ENCODE data around the gene NBAS.

Gene NBAS

DNA sequence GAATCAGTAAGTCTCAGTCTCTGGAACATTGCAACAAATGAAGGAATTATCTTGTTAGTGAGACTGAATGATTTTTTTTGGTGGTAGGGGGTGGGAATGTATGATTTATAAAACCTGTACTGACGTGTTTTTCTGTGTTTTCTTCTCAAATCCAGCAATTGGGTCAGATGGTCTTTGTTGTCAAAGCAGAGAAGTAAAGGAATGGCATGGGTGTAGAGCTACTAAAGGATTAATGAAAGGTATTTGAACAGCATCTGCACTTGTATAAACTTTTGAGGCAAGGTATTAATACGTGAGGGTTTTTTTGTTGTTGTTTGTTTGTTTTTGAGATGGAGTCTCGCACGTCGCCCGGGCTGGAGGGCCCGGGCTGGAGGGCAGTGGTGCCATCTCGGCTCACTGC lies 41.3 kb upstream of the NBAS start (continued):
- no peak for TF ChIP-seq ZNF560 (tag by site-specific recombination; IDR thresholded peaks at IDR 0.05; ENCODE audit: borderline replicate concordance)
- TF ChIP-seq, protein P1, sequence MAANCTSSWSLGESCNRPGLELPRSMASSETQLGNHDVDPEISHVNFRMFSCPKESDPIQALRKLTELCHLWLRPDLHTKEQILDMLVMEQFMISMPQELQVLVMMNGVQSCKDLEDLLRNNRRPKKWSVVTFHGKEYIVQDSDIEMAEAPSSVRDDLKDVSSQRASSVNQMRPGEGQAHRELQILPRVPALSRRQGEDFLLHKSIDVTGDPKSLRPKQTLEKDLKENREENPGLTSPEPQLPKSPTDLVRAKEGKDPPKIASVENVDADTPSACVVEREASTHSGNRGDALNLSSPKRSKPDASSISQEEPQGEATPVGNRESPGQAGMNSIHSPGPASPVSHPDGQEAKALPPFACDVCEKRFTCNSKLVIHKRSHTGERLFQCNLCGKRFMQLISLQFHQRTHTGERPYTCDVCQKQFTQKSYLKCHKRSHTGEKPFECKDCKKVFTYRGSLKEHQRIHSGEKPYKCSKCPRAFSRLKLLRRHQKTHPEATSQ (tag by site-specific recombination; IDR thresholded peaks at IDR 0.05) = no peak
- TF ChIP-seq, protein P2, sequence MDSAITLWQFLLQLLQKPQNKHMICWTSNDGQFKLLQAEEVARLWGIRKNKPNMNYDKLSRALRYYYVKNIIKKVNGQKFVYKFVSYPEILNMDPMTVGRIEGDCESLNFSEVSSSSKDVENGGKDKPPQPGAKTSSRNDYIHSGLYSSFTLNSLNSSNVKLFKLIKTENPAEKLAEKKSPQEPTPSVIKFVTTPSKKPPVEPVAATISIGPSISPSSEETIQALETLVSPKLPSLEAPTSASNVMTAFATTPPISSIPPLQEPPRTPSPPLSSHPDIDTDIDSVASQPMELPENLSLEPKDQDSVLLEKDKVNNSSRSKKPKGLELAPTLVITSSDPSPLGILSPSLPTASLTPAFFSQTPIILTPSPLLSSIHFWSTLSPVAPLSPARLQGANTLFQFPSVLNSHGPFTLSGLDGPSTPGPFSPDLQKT (IDR thresholded peaks at IDR 0.05; ENCODE audit: borderline replicate concordance, low read depth, low read length) = no peak
- TF ChIP-seq SETDB1 (IDR thresholded peaks at IDR 0.05; ENCODE audit: insufficient read length, low read length) = no peak
- no peak for TF ChIP-seq ZNF701 (tag by site-specific recombination; IDR thresholded peaks at IDR 0.05)
- no peak for TF ChIP-seq ZNF510 (tag by site-specific recombination; IDR thresholded peaks at IDR 0.05; ENCODE audit: insufficient replicate concordance)
- TF ChIP-seq ZNF768 (tag by site-specific recombination; IDR thresholded peaks at IDR 0.05) = no peak
- TF ChIP-seq ZNF677 (tag by site-specific recombination; IDR thresholded peaks at IDR 0.05) = no peak
- no peak for TF ChIP-seq ZNF521 (tag by site-specific recombination; IDR thresholded peaks at IDR 0.05)

DNA sequence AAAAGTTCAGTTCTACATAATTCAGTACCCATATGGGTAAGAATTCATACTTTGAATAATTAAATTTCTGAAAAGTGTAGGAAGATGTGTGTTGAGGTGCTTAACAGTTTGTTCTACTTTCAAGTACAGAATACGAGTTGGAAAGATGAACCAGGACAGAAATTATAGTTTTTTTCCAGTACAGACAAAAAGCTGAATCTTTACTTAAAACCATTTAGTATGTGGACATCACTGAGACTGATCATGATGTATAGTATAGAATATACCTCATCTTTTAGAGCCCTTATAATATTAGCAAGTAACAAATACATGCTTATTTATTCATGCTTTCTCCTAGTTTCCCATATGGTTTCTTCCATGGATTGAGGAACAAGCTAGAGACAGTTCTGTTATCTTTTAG lies 40.5 kb upstream of the NBAS start:
- CTCF ChIA-PET = interaction anchor here (0.7 kb wide), 1 partner anchor 660 kb away, joined by 4 read pairs; no protein-coding TSS in a partner anchor
- H3K27ac ChIP-seq (ENCODE audit: extremely low read depth, low read depth, low read length) = no peak overlapping the region
- H3K9me3 ChIP-seq (ENCODE audit: control insufficient read depth, insufficient read depth, low read depth, low read length) = no peaks in the 10 kb centered on the region
- no peak for TF ChIP-seq ZNF626 (tag by site-specific recombination; IDR thresholded peaks at IDR 0.05)
- no peak for TF ChIP-seq IKZF3 (tag by site-specific recombination; IDR thresholded peaks at IDR 0.05)
- no peak for TF ChIP-seq SETDB1 (IDR thresholded peaks at IDR 0.05; ENCODE audit: insufficient read length, low read length)
- TF ChIP-seq SP7 (tag by site-specific recombination; IDR thresholded peaks at IDR 0.05) = no peak
- no peak for TF ChIP-seq ZNF701 (tag by site-specific recombination; IDR thresholded peaks at IDR 0.05)
- TF ChIP-seq ZNF677 (tag by site-specific recombination; IDR thresholded peaks at IDR 0.05) = no peak
- no peak for TF ChIP-seq ZNF792 (tag by site-specific recombination; IDR thresholded peaks at IDR 0.05)
- no peak for TF ChIP-seq ZNF121 (tag by site-specific recombination; IDR thresholded peaks at IDR 0.05)
- TF ChIP-seq ZNF658 (tag by site-specific recombination; IDR thresholded peaks at IDR 0.05) = no peak
- no peak for TF ChIP-seq ZFHX2 (tag by site-specific recombination; conservative IDR thresholded peaks at IDR 0.05)
- no peak for TF ChIP-seq YY1 (tag by site-specific recombination; IDR thresholded peaks at IDR 0.05)
- no peak for TF ChIP-seq ZNF112 (tag by site-specific recombination; IDR thresholded peaks at IDR 0.05)
- TF ChIP-seq EGR2 (tag by site-specific recombination; IDR thresholded peaks at IDR 0.05; ENCODE audit: low read depth) = no peak
- TF ChIP-seq ZSCAN16 (tag by site-specific recombination; IDR thresholded peaks at IDR 0.05) = no peak
- TF ChIP-seq TCF7L2 (IDR thresholded peaks at IDR 0.05; ENCODE audit: borderline replicate concordance, low read depth, low read length) = no peak
- TF ChIP-seq ZNF324 (tag by site-specific recombination; IDR thresholded peaks at IDR 0.05) = no peak
- no peak for TF ChIP-seq GLI4 (tag by site-specific recombination; IDR thresholded peaks at IDR 0.05)
- H3K4me3 ChIP-seq (ENCODE audit: low read depth, low read length) = no peak overlapping the region
- H3K4me1 ChIP-seq (ENCODE audit: control insufficient read depth, insufficient read depth, low read length) = no peaks in the 10 kb centered on the region
- H3K36me3 ChIP-seq (ENCODE audit: control insufficient read depth in 2 of 2, insufficient read depth in 1 of 2, low read length in 2 of 2) = peaks cover 94 to 98% of the 10 kb centered on the region in 2 experiments
- POLR2A ChIA-PET = interaction anchor here (0.8 kb wide), 1 partner anchor 9 kb away, joined by 3 read pairs; no protein-coding TSS in a partner anchor

DNA sequence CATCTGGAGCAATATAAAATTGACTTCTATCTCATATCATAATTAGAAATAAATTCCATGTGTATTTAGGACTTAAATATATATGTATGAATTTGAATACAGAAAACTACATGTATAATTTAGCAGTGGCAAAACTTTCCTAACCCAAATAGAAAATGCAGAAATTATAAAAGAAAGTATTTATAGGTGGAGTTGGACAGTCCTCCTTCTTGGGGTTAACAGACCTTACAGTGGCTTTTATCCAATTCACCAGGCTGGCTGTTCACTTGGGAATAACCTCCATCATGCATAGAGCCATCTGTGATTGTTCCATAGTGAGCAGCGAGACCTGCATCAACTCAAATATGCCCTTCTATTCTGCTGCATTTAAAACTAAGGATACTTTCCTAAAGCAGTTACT lies 38.9 kb upstream of the NBAS start:
- peaks cover 92 to 98% of the 10 kb centered on the region in 2 experiments for H3K36me3 ChIP-seq (ENCODE audit: control insufficient read depth in 2 of 2, insufficient read depth in 1 of 2, low read length in 2 of 2)
- CTCF ChIA-PET = no interaction called here
- TF ChIP-seq ZNF600 (tag by site-specific recombination; IDR thresholded peaks at IDR 0.05) (no peak), ZNF654 (tag by site-specific recombination; IDR thresholded peaks at IDR 0.05; ENCODE audit: low read depth) (no peak), TRIM28 (IDR thresholded peaks at IDR 0.05; ENCODE audit: borderline replicate concordance, low read length) (no peak), ZBTB21 (tag by site-specific recombination; IDR thresholded peaks at IDR 0.05) (no peak), ZNF24 (tag by site-specific recombination; IDR thresholded peaks at IDR 0.05) (no peak), ZNF658 (tag by site-specific recombination; IDR thresholded peaks at IDR 0.05) (no peak)
- TF ChIP-seq, protein P3, sequence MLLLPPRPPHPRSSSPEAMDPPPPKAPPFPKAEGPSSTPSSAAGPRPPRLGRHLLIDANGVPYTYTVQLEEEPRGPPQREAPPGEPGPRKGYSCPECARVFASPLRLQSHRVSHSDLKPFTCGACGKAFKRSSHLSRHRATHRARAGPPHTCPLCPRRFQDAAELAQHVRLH (tag by site-specific recombination; IDR thresholded peaks at IDR 0.05) = no peak

More for the DNA sequence above, 38.9 kb upstream of the NBAS start:
- Histone ChIP-seq H3K4me3 (ENCODE audit: low read depth, low read length) (no peak overlapping the region), H3K27ac (ENCODE audit: extremely low read depth, low read depth, low read length) (no peak overlapping the region), H3K4me1 (ENCODE audit: control insufficient read depth, insufficient read depth, low read length) (no peaks in the 10 kb centered on the region), H3K9me3 (ENCODE audit: control insufficient read depth, insufficient read depth, low read depth, low read length) (no peaks in the 10 kb centered on the region)
- POLR2A ChIA-PET = no interaction called here
